HepG2 (cell line): ENCODE data around the gene KL. TPM values are rescaled to one million over a fixed set of nuclear protein-coding genes. Genes with fewer than 3 reads are reported as not detected.

ENCODE experiments used
- ATAC-seq: fragments of 200-7000 bp; cut with Tn5 transposase; 3 replicates; pipeline ENCODE4 v1.9.1; 2020; ENCODE audit warnings: mild to moderate bottlenecking, moderate library complexity
- BruUV-seq: library from RNA; stranded (reverse); fragments of 400-500 nt; replicated peaks from 2 replicates; lab custom pipeline; 2021; lab: Mats Ljungman, UMichigan
- CTCF ChIA-PET: fragments of 300-600 bp; formaldehyde crosslinking; extraction: SDS; loops from one replicate; lab custom pipeline; 2021; ENCODE audit warnings: low total read pairs, inconsistent platforms, low intra/inter-chr PET ratio; lab: Yijun Ruan, JAX
- POLR2A ChIA-PET: fragments of 350-600 bp; sonication (Branson Sonifier 250); formaldehyde crosslinking; loops from one replicate; lab custom pipeline; 2020; ENCODE audit warnings: antibody characterized with exemption, inconsistent platforms; lab: Yijun Ruan, JAX
- DNase-seq: peaks from one replicate; pipeline ENCODE4 v3.0.0-alpha.2; 2015; ENCODE audit warnings: low spot score
- FAIRE-seq: peaks from 3 replicates; lab custom pipeline; 2011; peaks lifted over from hg19 to GRCh38; lab: Jason Lieb, UNC
- H2AFZ ChIP-seq: one replicate; pipeline ENCODE4 v1.6.1; 2011; ENCODE audit warnings: low read length, inconsistent platforms
- H3K27ac ChIP-seq: fragments of 300-600 bp; 3 replicates; pipeline ENCODE4 v1.8.0; 2011; ENCODE audit warnings: mixed run types, mild to moderate bottlenecking, mixed read lengths, low read length, inconsistent platforms; ENCODE audit not compliant: insufficient read depth; ENCODE audit errors: extremely low read length
- H3K27me3 ChIP-seq, 2 experiments: fragments of 200-600 bp in 1 of 2; 2 replicates in 1 of 2; 3 replicates in 1 of 2; pipeline versions ENCODE4 v1.6.0 to v1.8.0; 2011; ENCODE audit warnings: low read length in 2 of 2, mild to moderate bottlenecking in 2 of 2, moderate library complexity in 2 of 2, inconsistent platforms in 1 of 2; ENCODE audit not compliant: insufficient read depth in 2 of 2, control insufficient read depth in 1 of 2
- H3K36me3 ChIP-seq, 2 experiments: fragments of 200-600 bp in 1 of 2; replicated peaks in 1 of 2; 2 replicates in 1 of 2; 3 replicates in 1 of 2; pipeline versions ENCODE4 v1.5.1 to v1.8.0; 2011; ENCODE audit warnings: low read length in 2 of 2, inconsistent platforms in 1 of 2; ENCODE audit not compliant: insufficient read depth in 2 of 2, control insufficient read depth in 1 of 2
- H3K4me1 ChIP-seq: 2 replicates; pipeline ENCODE4 v1.5.1; 2012; ENCODE audit warnings: low read length, inconsistent platforms; ENCODE audit not compliant: insufficient read depth
- H3K4me2 ChIP-seq: 2 replicates; pipeline ENCODE4 v1.6.0; 2011; ENCODE audit warnings: low read depth, low read length, inconsistent platforms
- H3K4me3 ChIP-seq, 3 experiments: fragments of 200-600 bp in 1 of 3; sonication (generic), shearing (Covaris generic) in 1 of 3; replicated peaks in 1 of 3; 2 replicates each; pipeline ENCODE4 v1.5.1; 2011 to 2016; ENCODE audit warnings: low read length in 3 of 3, inconsistent platforms in 2 of 3, low read depth in 2 of 3, mild to moderate bottlenecking in 2 of 3, control low read depth in 1 of 3, mixed read lengths in 1 of 3; ENCODE audit not compliant: insufficient read depth in 1 of 3
- H3K79me2 ChIP-seq: one replicate; pipeline ENCODE4 v1.6.1; 2011; ENCODE audit warnings: low read length, inconsistent platforms; ENCODE audit not compliant: insufficient read depth
- H3K9ac ChIP-seq: 2 replicates; pipeline ENCODE4 v1.6.0; 2011; ENCODE audit warnings: mild to moderate bottlenecking, low read depth, low read length, inconsistent platforms; ENCODE audit not compliant: insufficient read depth
- H3K9me3 ChIP-seq: 2 replicates; pipeline ENCODE4 v1.5.1; 2012; ENCODE audit warnings: mild to moderate bottlenecking, low read length
- H4K20me1 ChIP-seq: 2 replicates; pipeline ENCODE4 v1.6.0; 2011; ENCODE audit warnings: inconsistent platforms, mild to moderate bottlenecking, low read length, moderate library complexity; ENCODE audit not compliant: insufficient read depth
- FOXC1 ChIP-seq: sonication (generic); formaldehyde crosslinking; IDR thresholded peaks from 2 replicates; pipeline ENCODE4 v1.8.0; 2022; ENCODE audit warnings: mild to moderate bottlenecking, missing genetic modification reagents, borderline replicate concordance
- GATAD2A ChIP-seq: IDR thresholded peaks from 2 replicates; pipeline ENCODE4 v1.6.1; 2016
- HNRNPK ChIP-seq: fragments of 200-400 bp; formaldehyde crosslinking; IDR thresholded peaks from 2 replicates; pipeline ENCODE4 v1.6.1; 2018; ENCODE audit warnings: low read length, low read depth, moderate library complexity, mild to moderate bottlenecking; ENCODE audit not compliant: poor library complexity, severe bottlenecking
- SMC3 ChIP-seq: IDR thresholded peaks from 2 replicates; pipeline ENCODE4 v1.6.1; 2011; ENCODE audit warnings: low read length, improper control_type of control experiment
- ZNF260 ChIP-seq: sonication (generic); formaldehyde crosslinking; IDR thresholded peaks from 2 replicates; pipeline ENCODE4 v1.4.0; 2020; ENCODE audit warnings: missing genetic modification reagents, low read depth, mild to moderate bottlenecking, borderline replicate concordance
- ZNF282 ChIP-seq: fragments of 450-650 bp; IDR thresholded peaks from 2 replicates; pipeline ENCODE4 v1.6.1; 2018; ENCODE audit not compliant: partially characterized antibody
- ZNF33A ChIP-seq: sonication (generic); formaldehyde crosslinking; IDR thresholded peaks from 2 replicates; pipeline ENCODE4 v1.5.1; 2020; ENCODE audit warnings: missing genetic modification reagents, mild to moderate bottlenecking, moderate library complexity, borderline replicate concordance
- ZNF33B ChIP-seq: sonication (generic); formaldehyde crosslinking; IDR thresholded peaks from 2 replicates; pipeline ENCODE4 v1.5.1; 2020; ENCODE audit warnings: mild to moderate bottlenecking, missing genetic modification reagents
- ZNF496 ChIP-seq: sonication (generic); formaldehyde crosslinking; IDR thresholded peaks from 2 replicates; pipeline ENCODE4 v1.8.1; 2023; ENCODE audit warnings: mild to moderate bottlenecking, moderate library complexity, missing genetic modification reagents; ENCODE audit not compliant: insufficient replicate concordance
- ZNF569 ChIP-seq: sonication (generic); formaldehyde crosslinking; IDR thresholded peaks from 2 replicates; pipeline ENCODE4 v1.5.0; 2020; ENCODE audit warnings: mild to moderate bottlenecking, missing genetic modification reagents, moderate library complexity, borderline replicate concordance
- ZNF674 ChIP-seq: sonication (generic); formaldehyde crosslinking; IDR thresholded peaks from 2 replicates; pipeline ENCODE4 v1.5.0; 2020; ENCODE audit warnings: low read depth, mild to moderate bottlenecking, missing genetic modification reagents
- WGBS: methylation state at CpG from one replicate; pipeline ENCODE4 v1.1.6; 2017; ENCODE audit warnings: low lambda C conversion rate; 5-methylcytosine and 5-hydroxymethylcytosine counted together
- in situ Hi-C: cut with HindIII; loops from 2 replicates; pipeline ENCODE4 v1.10.0; 2017; ENCODE audit warnings: low pct_unique_long_range_greater_than_20kb; ENCODE audit not compliant: extremely low pct_ligation_motif_present
- intact Hi-C: fragments of 100-400 bp; cut with micrococcal nuclease; formaldehyde crosslinking; loops from one replicate; pipeline ENCODE4 v1.10.0; 2022; ENCODE audit not compliant: unreplicated experiment
- polyA plus RNA-seq, 8 experiments: library from polyadenylated mRNA; depleted of rRNA in 3 of 8; stranded (reverse) in 7 of 8; unstranded in 1 of 8; fragments of >200 nt; fragmentation: Illumina TruSeq in 4 of 8; extraction: Trizol in 4 of 8; gene quantifications; 2 replicates each; pipeline versions ENCODE4 v1.2.1 to v1.2.3, GENCODE V29; 2011 to 2016; ENCODE audit warnings: low read depth in 4 of 8, missing spikeins in 1 of 8, mixed read lengths in 1 of 8; ENCODE audit not compliant: insufficient read depth in 1 of 8
- total RNA-seq, 5 experiments: library from RNA; depleted of rRNA; stranded (reverse); fragments of >200 nt; fragmentation: Illumina TruSeq; extraction: Trizol; gene quantifications; 2 replicates each; pipeline ENCODE4 v1.2.3, GENCODE V29; 2016; ENCODE audit warnings: low read depth in 1 of 5
- TF ChIP-seq, protein P1 (sequence below): sonication (generic); formaldehyde crosslinking; IDR thresholded peaks from 2 replicates; pipeline ENCODE4 v1.9.0; 2021; ENCODE audit warnings: missing genetic modification reagents, borderline replicate concordance
- TF ChIP-seq, protein P2 (sequence below): sonication (generic); IDR thresholded peaks from 2 replicates; pipeline ENCODE4 v1.6.1; 2016; ENCODE audit warnings: low read depth, borderline replicate concordance
- TF ChIP-seq, protein P3 (sequence below): sonication (generic); formaldehyde crosslinking; IDR thresholded peaks from 2 replicates; pipeline ENCODE4; 2020; ENCODE audit warnings: missing genetic modification reagents, mild to moderate bottlenecking, borderline replicate concordance

KL gene
- total and polyA plus RNA-seq, 2 of the 13 experiments (the other 11 are each of a cell fraction or from before 2014, with no cell fraction given) = not detected

DNA sequence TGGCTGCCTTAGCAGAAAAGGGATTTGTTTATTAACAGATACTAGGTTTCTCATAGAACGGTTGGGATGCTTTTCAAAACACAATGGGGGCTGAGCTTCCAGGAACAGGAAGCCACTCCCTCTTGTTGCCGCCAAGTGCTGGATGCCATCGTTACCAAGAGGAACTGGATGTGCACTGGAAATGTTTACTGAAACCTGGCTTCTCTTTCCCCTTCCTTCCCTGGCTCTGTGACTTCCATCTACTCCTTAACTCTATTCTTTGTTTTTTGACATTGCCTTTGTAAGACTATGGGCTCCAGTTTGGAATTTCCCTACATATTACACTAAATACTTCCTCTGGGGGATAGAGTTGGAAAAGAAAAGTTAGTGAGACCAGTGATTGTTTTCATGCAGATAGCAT lies 11.7 kb upstream of the KL start:
- H4K20me1 ChIP-seq = no peaks in the 10 kb centered on the region
- ChIA-PET CTCF (no interaction called here), POLR2A (no interaction called here)
- no TSS peak for BruUV-seq
- H3K27me3 ChIP-seq = peaks cover 0 to 5% of the 10 kb centered on the region in 2 experiments; a peak in 1 of 5 replicates
- no peak overlapping the region for H3K9ac ChIP-seq
- peaks cover 14% of the 10 kb centered on the region for H3K9me3 ChIP-seq
- H3K4me1 ChIP-seq = peaks cover 18% of the 10 kb centered on the region
- no peaks in the 10 kb centered on the region for H3K79me2 ChIP-seq
- in situ Hi-C loops = no loop called here
- no peak overlapping the region for H3K27ac ChIP-seq
- no peak for DNase-seq
- 56% methylated on average over 3 of the region's 3 CpGs for WGBS
- ATAC-seq = no peak
- intact Hi-C loops = no loop called here
- FAIRE-seq = no peak
- TF ChIP-seq, protein P1, sequence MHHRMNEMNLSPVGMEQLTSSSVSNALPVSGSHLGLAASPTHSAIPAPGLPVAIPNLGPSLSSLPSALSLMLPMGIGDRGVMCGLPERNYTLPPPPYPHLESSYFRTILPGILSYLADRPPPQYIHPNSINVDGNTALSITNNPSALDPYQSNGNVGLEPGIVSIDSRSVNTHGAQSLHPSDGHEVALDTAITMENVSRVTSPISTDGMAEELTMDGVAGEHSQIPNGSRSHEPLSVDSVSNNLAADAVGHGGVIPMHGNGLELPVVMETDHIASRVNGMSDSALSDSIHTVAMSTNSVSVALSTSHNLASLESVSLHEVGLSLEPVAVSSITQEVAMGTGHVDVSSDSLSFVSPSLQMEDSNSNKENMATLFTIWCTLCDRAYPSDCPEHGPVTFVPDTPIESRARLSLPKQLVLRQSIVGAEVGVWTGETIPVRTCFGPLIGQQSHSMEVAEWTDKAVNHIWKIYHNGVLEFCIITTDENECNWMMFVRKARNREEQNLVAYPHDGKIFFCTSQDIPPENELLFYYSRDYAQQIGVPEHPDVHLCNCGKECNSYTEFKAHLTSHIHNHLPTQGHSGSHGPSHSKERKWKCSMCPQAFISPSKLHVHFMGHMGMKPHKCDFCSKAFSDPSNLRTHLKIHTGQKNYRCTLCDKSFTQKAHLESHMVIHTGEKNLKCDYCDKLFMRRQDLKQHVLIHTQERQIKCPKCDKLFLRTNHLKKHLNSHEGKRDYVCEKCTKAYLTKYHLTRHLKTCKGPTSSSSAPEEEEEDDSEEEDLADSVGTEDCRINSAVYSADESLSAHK (CRISPR knock-in tag) = no peak
- TF ChIP-seq ZNF569 (CRISPR knock-in tag) = no peak
- no peak for TF ChIP-seq ZNF33A (CRISPR knock-in tag)
- TF ChIP-seq, protein P2, sequence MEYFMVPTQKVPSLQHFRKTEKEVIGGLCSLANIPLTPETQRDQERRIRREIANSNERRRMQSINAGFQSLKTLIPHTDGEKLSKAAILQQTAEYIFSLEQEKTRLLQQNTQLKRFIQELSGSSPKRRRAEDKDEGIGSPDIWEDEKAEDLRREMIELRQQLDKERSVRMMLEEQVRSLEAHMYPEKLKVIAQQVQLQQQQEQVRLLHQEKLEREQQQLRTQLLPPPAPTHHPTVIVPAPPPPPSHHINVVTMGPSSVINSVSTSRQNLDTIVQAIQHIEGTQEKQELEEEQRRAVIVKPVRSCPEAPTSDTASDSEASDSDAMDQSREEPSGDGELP = no peak
- no peak for TF ChIP-seq GATAD2A (CRISPR knock-in tag)
- TF ChIP-seq, protein P3, sequence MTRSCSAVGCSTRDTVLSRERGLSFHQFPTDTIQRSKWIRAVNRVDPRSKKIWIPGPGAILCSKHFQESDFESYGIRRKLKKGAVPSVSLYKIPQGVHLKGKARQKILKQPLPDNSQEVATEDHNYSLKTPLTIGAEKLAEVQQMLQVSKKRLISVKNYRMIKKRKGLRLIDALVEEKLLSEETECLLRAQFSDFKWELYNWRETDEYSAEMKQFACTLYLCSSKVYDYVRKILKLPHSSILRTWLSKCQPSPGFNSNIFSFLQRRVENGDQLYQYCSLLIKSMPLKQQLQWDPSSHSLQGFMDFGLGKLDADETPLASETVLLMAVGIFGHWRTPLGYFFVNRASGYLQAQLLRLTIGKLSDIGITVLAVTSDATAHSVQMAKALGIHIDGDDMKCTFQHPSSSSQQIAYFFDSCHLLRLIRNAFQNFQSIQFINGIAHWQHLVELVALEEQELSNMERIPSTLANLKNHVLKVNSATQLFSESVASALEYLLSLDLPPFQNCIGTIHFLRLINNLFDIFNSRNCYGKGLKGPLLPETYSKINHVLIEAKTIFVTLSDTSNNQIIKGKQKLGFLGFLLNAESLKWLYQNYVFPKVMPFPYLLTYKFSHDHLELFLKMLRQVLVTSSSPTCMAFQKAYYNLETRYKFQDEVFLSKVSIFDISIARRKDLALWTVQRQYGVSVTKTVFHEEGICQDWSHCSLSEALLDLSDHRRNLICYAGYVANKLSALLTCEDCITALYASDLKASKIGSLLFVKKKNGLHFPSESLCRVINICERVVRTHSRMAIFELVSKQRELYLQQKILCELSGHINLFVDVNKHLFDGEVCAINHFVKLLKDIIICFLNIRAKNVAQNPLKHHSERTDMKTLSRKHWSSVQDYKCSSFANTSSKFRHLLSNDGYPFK (CRISPR knock-in tag) = no peak
- TF ChIP-seq FOXC1 (CRISPR knock-in tag) = no peak
- TF ChIP-seq ZNF282 = no peak
- TF ChIP-seq ZNF496 (CRISPR knock-in tag) = no peak
- no peak for TF ChIP-seq ZNF260
- TF ChIP-seq SMC3 = no peak
- TF ChIP-seq HNRNPK = no peak
- no peak for TF ChIP-seq ZNF674 (CRISPR knock-in tag)
- TF ChIP-seq ZNF33B = no peak
- H3K4me2 ChIP-seq = no peak overlapping the region
- H3K4me3 ChIP-seq = no peak overlapping the region
- no peaks in the 10 kb centered on the region for H3K36me3 ChIP-seq
- H2AFZ ChIP-seq = no peak overlapping the region
